Activated naive CD4-positive, alpha-beta T cell treated with anti-CD3 and anti-CD28 coated beads for 36 hours (primary cell): Measurements from ENCODE around the gene KRT74. TPM values are rescaled to one million over a fixed set of nuclear protein-coding genes. Genes with fewer than 3 reads are reported as not detected.

ENCODE experiments used
- CTCF ChIA-PET: fragments of 350-600 bp; sonication (Branson Sonifier 250); formaldehyde crosslinking; loops from one replicate; lab custom pipeline; 2021; ENCODE audit warnings: antibody characterized with exemption; lab: Charles Lee
- DNase-seq: peaks from one replicate; pipeline ENCODE4 v3.0.0-alpha.2; 2020
- H3K27ac Mint-ChIP-seq: one replicate; pipeline ENCODE4 v1.8.0; 2021; ENCODE audit warnings: mild to moderate bottlenecking, mixed read lengths
- H3K27me3 Mint-ChIP-seq: one replicate; pipeline ENCODE4 v1.8.0; 2021; ENCODE audit warnings: low read depth, mixed read lengths
- H3K36me3 Mint-ChIP-seq: one replicate; pipeline ENCODE4 v1.8.0; 2021; ENCODE audit warnings: low read depth, mixed read lengths
- H3K4me1 Mint-ChIP-seq: one replicate; pipeline ENCODE4 v1.8.0; 2021; ENCODE audit warnings: low read depth, mixed read lengths
- H3K4me3 Mint-ChIP-seq: one replicate; pipeline ENCODE4 v1.8.0; 2021; ENCODE audit warnings: mild to moderate bottlenecking, moderate library complexity, mixed read lengths
- H3K9me3 Mint-ChIP-seq: one replicate; pipeline ENCODE4 v1.8.0; 2021; ENCODE audit warnings: mixed read lengths
- intact Hi-C: fragments of 100-400 bp; cut with micrococcal nuclease; formaldehyde crosslinking; loops from one replicate; pipeline ENCODE4 v1.15.1; 2023
- total RNA-seq, 2 experiments: library from RNA; stranded (reverse); gene quantifications; one replicate each; pipeline ENCODE4 v1.2.3, GENCODE V29; 2021

Gene KRT74
- total RNA-seq, 2 experiments from 2014 or later, result not detected

DNA sequence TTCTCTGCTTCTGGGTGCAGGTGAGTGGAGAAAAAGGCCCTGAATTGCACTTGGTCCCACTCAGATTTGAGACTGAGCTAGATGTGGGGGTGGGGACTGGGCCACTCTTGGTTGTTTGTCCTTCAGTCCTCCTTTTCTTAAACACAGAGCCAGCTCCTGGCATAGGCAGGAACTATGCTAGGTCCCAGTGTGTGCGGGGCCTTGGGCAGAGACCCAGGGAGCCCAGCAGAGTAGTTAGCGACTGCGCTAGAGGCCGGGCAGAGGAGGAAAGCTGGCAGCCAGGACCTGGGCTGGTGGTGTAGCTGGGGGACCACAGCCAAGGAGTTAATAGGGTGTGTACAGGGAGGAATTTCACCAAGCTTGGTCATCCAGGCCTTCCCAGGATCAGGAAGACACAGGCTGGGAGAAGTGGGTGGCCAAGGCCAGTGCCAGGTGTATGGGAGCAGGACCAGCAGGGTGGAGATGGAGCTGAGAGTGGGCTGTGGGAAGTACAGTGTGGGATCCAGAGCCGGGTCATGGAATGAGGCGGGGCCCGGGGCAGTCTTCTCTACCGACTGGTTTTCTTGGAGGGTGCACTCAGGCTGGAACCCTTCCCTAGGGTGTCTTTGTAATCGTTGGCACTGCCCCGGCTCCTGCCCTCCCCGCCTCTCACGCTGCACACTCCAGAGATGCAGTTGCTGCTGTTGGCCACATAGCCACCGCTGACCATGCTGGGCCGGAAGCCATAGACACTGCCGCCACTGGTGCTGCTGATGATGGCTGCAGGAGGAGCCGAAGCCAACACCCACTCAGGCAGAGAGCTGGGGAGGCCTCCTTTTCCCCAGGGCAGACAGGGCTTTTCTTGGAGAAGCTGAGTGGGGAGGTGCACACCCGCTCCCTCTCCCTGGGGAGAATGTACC is 29.4 kb downstream of the KRT74 start:
- CTCF ChIA-PET, result interaction anchor here (0.9 kb wide), 1 partner anchor 322 kb away, joined by 3 read pairs; no protein-coding TSS in a partner anchor
- no peak overlapping the region for H3K27ac Mint-ChIP-seq

DNA sequence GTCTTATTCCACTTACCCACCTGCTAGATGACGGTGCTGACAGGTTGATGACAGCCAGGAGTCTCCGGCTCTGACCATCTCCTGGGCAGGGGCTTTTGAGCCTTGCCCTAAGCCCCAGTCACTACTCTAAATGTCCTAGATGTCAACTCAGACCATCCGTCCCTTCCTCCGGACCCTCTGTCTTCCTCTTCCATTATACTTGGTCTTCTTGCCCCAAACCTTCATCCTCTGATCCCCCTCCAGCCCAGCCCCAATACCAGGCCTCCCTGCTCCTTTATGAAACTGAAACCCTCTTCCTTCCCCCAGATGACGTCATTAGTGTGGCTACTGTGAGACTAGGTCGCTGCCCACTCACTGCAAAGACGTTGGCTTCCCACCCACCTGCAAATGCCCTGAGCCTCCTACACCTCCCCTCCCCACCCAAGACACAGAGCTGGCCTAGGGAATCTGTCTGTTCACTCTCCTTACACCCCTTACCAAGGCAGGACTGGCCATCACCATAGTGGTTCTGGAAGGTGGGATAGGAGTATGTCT is 30.8 kb downstream of the KRT74 start:
- H3K27me3 Mint-ChIP-seq, result no peaks in the 10 kb centered on the region
- H3K36me3 Mint-ChIP-seq, result no peaks in the 10 kb centered on the region
- no peak overlapping the region for H3K4me3 Mint-ChIP-seq
- DNase-seq, result no peak
- H3K9me3 Mint-ChIP-seq, result no peaks in the 10 kb centered on the region
- no peaks in the 10 kb centered on the region for H3K4me1 Mint-ChIP-seq
- intact Hi-C loops, result no loop called here
- CTCF ChIA-PET, result no interaction called here
- no peak overlapping the region for H3K27ac Mint-ChIP-seq

More for the DNA sequence above, 29.4 kb downstream of the KRT74 start:
- H3K27me3 Mint-ChIP-seq, result no peaks in the 10 kb centered on the region
- H3K4me3 Mint-ChIP-seq, result no peak overlapping the region
- DNase-seq, result no peak
- intact Hi-C loops, result no loop called here
- H3K9me3 Mint-ChIP-seq, result no peaks in the 10 kb centered on the region
- H3K36me3 Mint-ChIP-seq, result no peaks in the 10 kb centered on the region
- no peaks in the 10 kb centered on the region for H3K4me1 Mint-ChIP-seq

DNA sequence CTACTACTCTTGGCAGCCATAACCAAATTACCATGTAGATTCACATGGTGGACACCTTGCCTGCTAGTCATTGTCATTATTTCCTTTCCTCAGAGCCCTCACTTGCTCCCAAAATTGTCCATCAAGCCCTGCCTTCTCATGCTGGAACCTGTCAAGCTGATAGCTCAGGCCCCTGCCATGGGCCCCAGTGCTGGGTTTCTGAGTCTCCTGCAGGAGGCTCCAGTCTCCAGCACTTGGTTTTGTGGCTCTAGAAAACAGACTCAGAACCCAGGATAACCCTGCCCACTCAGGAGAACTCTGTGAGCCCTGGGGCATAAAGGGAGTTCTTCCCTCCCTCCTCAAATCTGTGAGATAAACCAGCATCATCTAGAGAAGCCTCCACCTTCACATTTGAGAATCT is 31.5 kb downstream of the KRT74 start:
- intact Hi-C loops, result no loop called here
- no peaks in the 10 kb centered on the region for H3K9me3 Mint-ChIP-seq
- H3K27ac Mint-ChIP-seq, result no peak overlapping the region
- no peak overlapping the region for H3K4me3 Mint-ChIP-seq
- CTCF ChIA-PET, result interaction anchor here (1.8 kb wide), 1 partner anchor 337 kb away, joined by 6 read pairs; no protein-coding TSS in a partner anchor
- H3K36me3 Mint-ChIP-seq, result no peaks in the 10 kb centered on the region
- peak; percentile 10 for DNase-seq
- no peaks in the 10 kb centered on the region for H3K27me3 Mint-ChIP-seq
- H3K4me1 Mint-ChIP-seq, result no peaks in the 10 kb centered on the region

DNA sequence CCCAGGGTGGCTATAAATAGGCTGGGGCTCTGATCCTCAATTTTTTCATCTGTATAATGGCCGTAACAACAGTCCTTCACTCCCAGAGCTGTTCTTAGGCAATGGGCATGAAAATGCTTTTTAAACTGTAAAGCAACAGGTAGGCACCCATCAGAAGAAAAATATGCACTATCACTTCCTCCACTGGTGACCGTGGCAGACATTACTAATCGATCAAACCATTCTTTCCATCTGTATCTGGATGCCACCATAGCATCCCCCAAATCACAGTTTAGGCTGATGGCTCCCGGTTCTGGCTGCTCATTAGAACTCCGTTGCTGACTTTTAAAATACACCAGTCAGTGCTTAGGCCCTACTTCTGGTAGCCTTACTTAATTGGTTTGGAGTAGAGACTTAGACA is 31.9 kb downstream of the KRT74 start:
- Mint-ChIP-seq H3K27ac (no peak overlapping the region), H3K4me3 (no peak overlapping the region), H3K36me3 (no peaks in the 10 kb centered on the region), H3K4me1 (no peaks in the 10 kb centered on the region), H3K27me3 (no peaks in the 10 kb centered on the region), H3K9me3 (no peaks in the 10 kb centered on the region)
- CTCF ChIA-PET, result interaction anchor here (1.8 kb wide), 1 partner anchor 338 kb away, joined by 6 read pairs; no protein-coding TSS in a partner anchor
- intact Hi-C loops, result no loop called here
- DNase-seq, result no peak

DNA sequence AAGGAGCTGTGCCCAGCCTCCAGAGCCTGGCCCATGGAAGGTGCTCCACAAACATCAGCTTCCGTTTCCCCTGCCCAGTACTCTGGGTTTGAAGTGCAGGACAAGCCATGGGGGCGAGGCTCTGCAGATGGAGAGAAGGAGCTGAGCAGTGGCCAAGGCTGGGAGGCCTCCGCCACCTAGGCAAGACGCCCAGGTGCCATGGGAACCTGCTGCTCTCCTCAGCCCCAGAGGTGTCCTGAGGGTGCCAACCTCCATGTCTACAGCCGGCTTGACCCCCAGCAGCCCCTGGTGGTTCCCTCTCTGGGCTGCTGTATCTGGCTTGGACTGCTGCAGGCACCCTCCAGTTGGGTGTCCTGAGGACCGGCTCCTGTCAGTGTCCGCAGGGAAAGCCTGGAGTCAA is 33.1 kb downstream of the KRT74 start:
- no peaks in the 10 kb centered on the region for H3K9me3 Mint-ChIP-seq
- H3K27me3 Mint-ChIP-seq, result no peaks in the 10 kb centered on the region
- no peaks in the 10 kb centered on the region for H3K36me3 Mint-ChIP-seq
- CTCF ChIA-PET, result interaction anchor here (1.8 kb wide), 1 partner anchor 339 kb away, joined by 6 read pairs; no protein-coding TSS in a partner anchor
- no peak overlapping the region for H3K4me3 Mint-ChIP-seq
- intact Hi-C loops, result no loop called here
- H3K27ac Mint-ChIP-seq, result no peak overlapping the region
- no peak for DNase-seq
- H3K4me1 Mint-ChIP-seq, result no peaks in the 10 kb centered on the region

DNA sequence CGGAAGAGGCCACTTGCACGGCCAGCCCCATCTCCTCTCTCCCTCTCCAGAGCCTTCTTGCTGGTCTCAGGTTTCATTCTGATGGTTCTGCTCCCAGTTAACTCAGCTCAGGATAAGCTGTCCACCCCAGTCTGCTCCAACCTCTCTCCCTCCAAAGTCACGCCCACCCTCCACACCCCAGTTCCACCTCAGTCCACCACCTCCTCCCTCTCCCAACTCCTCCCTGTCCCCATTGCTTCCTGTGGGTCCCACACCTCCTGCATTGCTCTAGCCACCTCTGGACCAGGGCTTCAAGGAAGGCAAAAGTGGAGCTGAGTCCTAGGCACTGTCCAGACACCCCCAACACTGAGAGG is 33.8 kb downstream of the KRT74 start:
- DNase-seq, result no peak
- no peaks in the 10 kb centered on the region for H3K9me3 Mint-ChIP-seq
- CTCF ChIA-PET, result no interaction called here
- H3K4me3 Mint-ChIP-seq, result no peak overlapping the region
- no peaks in the 10 kb centered on the region for H3K27me3 Mint-ChIP-seq
- H3K27ac Mint-ChIP-seq, result no peak overlapping the region
- no peaks in the 10 kb centered on the region for H3K36me3 Mint-ChIP-seq
- intact Hi-C loops, result loop anchor here (10.0 kb wide), 1 partner anchor 165 kb away; no protein-coding TSS in a partner anchor
- no peaks in the 10 kb centered on the region for H3K4me1 Mint-ChIP-seq

DNA sequence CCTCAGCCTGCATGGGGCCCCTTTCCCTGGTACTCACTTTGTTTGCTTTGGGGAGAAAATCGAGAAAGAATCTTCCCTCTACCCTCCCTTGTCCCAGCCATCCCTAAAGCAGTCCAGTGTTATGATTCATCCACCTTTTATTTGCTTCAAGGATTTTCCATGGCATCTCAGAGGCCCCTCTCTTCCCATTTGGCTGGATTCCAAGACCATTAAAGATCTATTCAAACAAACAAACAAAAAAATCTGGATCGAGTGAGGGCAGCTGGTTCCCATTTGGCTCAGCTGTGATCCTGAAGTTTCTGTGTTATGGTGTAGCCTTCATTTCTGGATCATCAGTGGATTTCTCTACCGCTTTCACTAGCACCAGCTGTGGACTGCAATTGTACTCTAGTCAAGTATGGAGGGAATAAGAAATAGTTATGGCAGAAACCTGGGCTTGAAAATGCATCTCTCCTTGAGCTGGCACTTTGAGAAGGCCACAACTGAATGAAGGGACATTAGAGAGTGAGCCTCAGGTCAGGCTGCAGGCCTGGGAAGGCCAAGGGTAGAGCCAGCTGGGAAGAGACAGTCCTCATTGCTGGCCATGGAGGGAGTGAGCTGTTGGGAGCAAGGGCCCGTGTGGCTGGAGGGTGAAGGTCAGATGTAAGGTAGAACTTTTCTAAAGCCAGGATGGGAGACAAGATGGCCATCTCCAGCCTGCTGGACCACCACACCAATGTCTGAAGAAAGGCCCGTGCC is 34.4 kb downstream of the KRT74 start:
- Mint-ChIP-seq H3K9me3 (no peaks in the 10 kb centered on the region), H3K27ac (no peak overlapping the region), H3K4me3 (no peak overlapping the region), H3K4me1 (no peaks in the 10 kb centered on the region), H3K27me3 (no peaks in the 10 kb centered on the region), H3K36me3 (no peaks in the 10 kb centered on the region)
- intact Hi-C loops, result loop anchor here (10.0 kb wide), 1 partner anchor 164 kb away; no protein-coding TSS in a partner anchor
- DNase-seq, result no peak
- CTCF ChIA-PET, result no interaction called here

DNA sequence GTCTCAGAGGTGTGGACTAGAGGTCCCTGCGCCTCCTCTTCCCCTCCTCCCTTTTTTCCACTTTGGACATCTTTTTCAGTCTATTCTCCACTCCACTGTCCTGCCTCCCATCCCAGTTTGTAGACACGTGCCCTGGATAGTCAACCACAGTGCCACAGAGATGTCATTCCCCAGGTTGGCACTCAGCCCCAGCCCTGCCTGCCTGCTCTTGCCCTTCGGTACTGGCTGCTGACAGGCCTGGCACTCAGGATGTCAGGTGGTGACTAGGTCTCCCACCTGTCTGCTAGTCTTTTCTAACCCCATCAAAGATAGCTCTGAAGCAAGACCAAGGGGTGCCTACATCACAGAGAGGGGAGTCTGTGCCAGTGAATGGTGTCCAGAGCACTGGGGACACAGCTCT is 36.5 kb downstream of the KRT74 start:
- intact Hi-C loops, result loop anchor here (10.0 kb wide), 1 partner anchor 162 kb away; no protein-coding TSS in a partner anchor
- H3K4me3 Mint-ChIP-seq, result no peak overlapping the region
- H3K27ac Mint-ChIP-seq, result no peak overlapping the region
- no peaks in the 10 kb centered on the region for H3K4me1 Mint-ChIP-seq
- no peaks in the 10 kb centered on the region for H3K9me3 Mint-ChIP-seq
- no peaks in the 10 kb centered on the region for H3K36me3 Mint-ChIP-seq
- DNase-seq, result no peak
- CTCF ChIA-PET, result no interaction called here
- H3K27me3 Mint-ChIP-seq, result no peaks in the 10 kb centered on the region

DNA sequence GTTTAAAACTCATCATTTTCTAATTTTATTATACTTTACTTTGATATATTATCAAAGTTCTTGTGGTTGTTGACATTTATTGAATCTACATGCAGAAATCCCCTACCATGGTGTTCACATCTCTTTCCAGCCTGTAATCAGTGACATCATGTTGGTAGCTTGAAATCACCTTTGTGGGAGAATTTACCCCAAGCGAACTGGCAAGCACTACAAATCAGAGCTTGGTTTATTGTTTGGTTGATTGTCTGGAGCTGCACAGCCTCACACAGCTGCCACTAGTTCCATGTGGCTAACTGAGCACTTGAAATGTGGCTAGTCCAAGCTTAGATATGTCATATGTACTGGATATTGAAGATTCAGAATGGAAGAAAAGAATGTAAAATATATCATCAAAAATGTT is 38.1 kb downstream of the KRT74 start:
- no peak overlapping the region for H3K27ac Mint-ChIP-seq
- CTCF ChIA-PET, result interaction anchor here (1.7 kb wide), 1 partner anchor 26 kb away, joined by 3 read pairs; no protein-coding TSS in a partner anchor
- intact Hi-C loops, result loop anchor here (10.0 kb wide), 1 partner anchor 161 kb away; no protein-coding TSS in a partner anchor
- no peaks in the 10 kb centered on the region for H3K27me3 Mint-ChIP-seq
- H3K4me3 Mint-ChIP-seq, result no peak overlapping the region
- H3K9me3 Mint-ChIP-seq, result no peaks in the 10 kb centered on the region
- no peaks in the 10 kb centered on the region for H3K36me3 Mint-ChIP-seq
- no peaks in the 10 kb centered on the region for H3K4me1 Mint-ChIP-seq
- DNase-seq, result no peak

DNA sequence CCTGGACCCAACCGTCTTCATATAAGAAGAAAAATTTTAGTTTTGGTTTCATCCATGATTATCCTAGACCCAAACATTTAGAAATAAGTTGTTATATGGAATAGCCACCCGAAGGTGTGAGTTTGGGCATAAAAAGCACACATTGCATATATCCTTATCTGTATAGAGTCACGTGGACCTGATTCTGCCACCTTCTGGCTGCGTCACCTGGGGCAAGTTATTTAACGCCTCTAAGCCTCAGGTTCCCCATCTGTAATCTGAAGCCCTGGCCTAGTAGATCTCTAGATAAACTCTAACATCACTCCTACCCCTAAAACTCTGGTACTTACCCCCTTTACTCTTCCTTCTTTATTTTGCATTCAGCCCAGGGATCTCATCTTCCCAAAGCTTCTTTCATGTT is 39.2 kb downstream of the KRT74 start:
- Mint-ChIP-seq H3K27me3 (no peaks in the 10 kb centered on the region), H3K9me3 (no peaks in the 10 kb centered on the region), H3K4me3 (no peak overlapping the region), H3K36me3 (no peaks in the 10 kb centered on the region), H3K4me1 (no peaks in the 10 kb centered on the region), H3K27ac (no peak overlapping the region)
- intact Hi-C loops, result loop anchor here (10.0 kb wide), 1 partner anchor 160 kb away; no protein-coding TSS in a partner anchor
- CTCF ChIA-PET, result interaction anchor here (1.2 to 1.7 kb wide), 2 partner anchors 24 to 161 kb away, joined by 3 read pairs; no protein-coding TSS in a partner anchor
- DNase-seq, result peak; percentile 45

DNA sequence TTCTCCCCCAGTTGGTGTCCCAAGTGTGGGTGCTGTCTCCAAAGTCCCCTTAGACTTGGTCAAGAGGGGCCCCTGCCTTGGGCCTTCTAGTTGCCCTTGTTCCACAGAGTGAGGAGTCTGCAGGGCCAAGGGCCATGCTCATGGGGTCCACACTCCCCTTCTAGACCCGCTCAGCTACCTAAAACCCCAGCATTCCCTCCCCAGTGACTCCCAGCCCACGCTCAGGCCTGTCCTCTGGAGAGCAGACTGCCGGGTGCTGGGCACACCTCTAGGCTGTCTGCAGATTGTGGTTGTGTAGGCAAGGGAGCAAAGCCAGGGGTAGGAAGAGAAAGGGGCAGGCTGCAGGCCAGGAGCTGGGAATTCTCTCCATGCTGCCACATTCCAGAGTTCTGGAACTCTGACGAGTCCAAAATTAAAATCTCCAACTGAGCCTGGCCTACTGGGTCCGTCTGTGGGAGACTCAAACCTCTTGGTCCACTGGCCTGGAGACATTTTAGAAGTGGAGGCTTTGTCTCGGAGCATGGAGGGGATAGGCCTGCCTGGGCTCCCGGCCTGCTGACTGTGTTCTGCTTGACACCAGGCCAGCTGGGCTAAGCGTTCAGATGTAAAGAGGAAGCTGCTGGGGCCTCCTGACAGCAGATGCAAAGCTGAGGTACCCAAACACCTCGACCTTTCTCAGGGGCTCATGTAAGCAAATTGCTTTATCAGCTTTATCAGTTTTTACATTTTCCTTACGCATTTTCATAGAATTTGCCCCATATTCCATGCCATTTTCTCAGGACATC is 39.8 kb downstream of the KRT74 start:
- no peaks in the 10 kb centered on the region for H3K27me3 Mint-ChIP-seq
- no peak overlapping the region for H3K27ac Mint-ChIP-seq
- H3K4me3 Mint-ChIP-seq, result no peak overlapping the region
- DNase-seq, result no peak
- no peaks in the 10 kb centered on the region for H3K4me1 Mint-ChIP-seq
- CTCF ChIA-PET, result interaction anchor here (0.7 to 1.7 kb wide), 3 partner anchors 24 to 377 kb away, joined by 3 read pairs; no protein-coding TSS in a partner anchor
- no peaks in the 10 kb centered on the region for H3K9me3 Mint-ChIP-seq
- no peaks in the 10 kb centered on the region for H3K36me3 Mint-ChIP-seq
- intact Hi-C loops, result loop anchor here (10.0 kb wide), 1 partner anchor 159 kb away; no protein-coding TSS in a partner anchor
